Vagina (tissue), 2 donors: Measurements from ENCODE around the gene DMGDH. TPM values are rescaled to one million over a fixed set of nuclear protein-coding genes. Genes with fewer than 3 reads are reported as not detected.

Experiments used
- DNase-seq, 2 donors: peaks; one replicate each; pipeline ENCODE4 v3.0.0-alpha.2; 2017; ENCODE audit errors: extremely low spot score in 2 of 2
- H3K27ac ChIP-seq: fragments of 200-600 bp; sonication (generic); one replicate; pipeline ENCODE4 v1.5.1; 2019
- H3K27me3 ChIP-seq: fragments of 200-600 bp; sonication (generic); one replicate; pipeline ENCODE4 v1.5.1; 2019
- H3K36me3 ChIP-seq, 2 donors: fragments of 200-600 bp; sonication (generic); one replicate each; pipeline ENCODE4 v1.5.1; 2017 to 2019
- H3K4me1 ChIP-seq: fragments of 200-600 bp; sonication (generic); one replicate; pipeline ENCODE4 v1.5.1; 2019
- H3K4me3 ChIP-seq, 2 donors: fragments of 200-600 bp; sonication (generic); 1 replicate in 1 of 2; 2 replicates in 1 of 2; pipeline ENCODE4 v1.5.1; 2016 to 2019
- H3K9me3 ChIP-seq: fragments of 200-600 bp; sonication (generic); one replicate; pipeline ENCODE4 v1.5.1; 2019
- POLR2A ChIP-seq, 2 donors: fragments of 450-650 bp; IDR thresholded peaks; one replicate each; pipeline ENCODE4 v1.6.1; 2017; ENCODE audit warnings: antibody characterized with exemption in 2 of 2, mild to moderate bottlenecking in 2 of 2, moderate library complexity in 2 of 2
- POLR2AphosphoS5 ChIP-seq, 2 donors: sonication (generic); formaldehyde crosslinking; IDR thresholded peaks; one replicate each; pipeline ENCODE4 v1.9.0; 2017; ENCODE audit warnings: antibody characterized with exemption in 2 of 2, mild to moderate bottlenecking in 2 of 2, low read depth in 1 of 2; ENCODE audit not compliant: insufficient read depth in 1 of 2
- intact Hi-C: fragments of 100-400 bp; cut with DNase I; formaldehyde crosslinking; loops from one replicate; pipeline ENCODE4 v1.15.1; 2023
- total RNA-seq: library from RNA; depleted of rRNA; stranded (reverse); fragments of >200 nt; gene quantifications from one replicate; pipeline ENCODE4 v1.2.3, GENCODE V29; 2016
- TF ChIP-seq, protein P1 (sequence below), 3 experiments: fragments of 450-650 bp in 2 of 3; fragments of 200-600 bp in 1 of 3; sonication (generic) in 1 of 3; IDR thresholded peaks; one replicate each; pipeline ENCODE4 v1.5.1; 2017 to 2019; ENCODE audit warnings: antibody characterized with exemption in 3 of 3, mild to moderate bottlenecking in 2 of 3, moderate library complexity in 2 of 3

The DMGDH gene
- total RNA-seq, 1 donor from 2014 or later = 4.2 TPM

GRCh38 chr5:79062436-79062835 lies 7.0 kb downstream of the DMGDH start:
- no peak overlapping the region for H3K4me3 ChIP-seq
- TF ChIP-seq POLR2AphosphoS5 (IDR thresholded peaks at IDR 0.05; ENCODE audit: insufficient read depth in 1 of 2, low read depth in 1 of 2) = no peak
- TF ChIP-seq, protein P1, sequence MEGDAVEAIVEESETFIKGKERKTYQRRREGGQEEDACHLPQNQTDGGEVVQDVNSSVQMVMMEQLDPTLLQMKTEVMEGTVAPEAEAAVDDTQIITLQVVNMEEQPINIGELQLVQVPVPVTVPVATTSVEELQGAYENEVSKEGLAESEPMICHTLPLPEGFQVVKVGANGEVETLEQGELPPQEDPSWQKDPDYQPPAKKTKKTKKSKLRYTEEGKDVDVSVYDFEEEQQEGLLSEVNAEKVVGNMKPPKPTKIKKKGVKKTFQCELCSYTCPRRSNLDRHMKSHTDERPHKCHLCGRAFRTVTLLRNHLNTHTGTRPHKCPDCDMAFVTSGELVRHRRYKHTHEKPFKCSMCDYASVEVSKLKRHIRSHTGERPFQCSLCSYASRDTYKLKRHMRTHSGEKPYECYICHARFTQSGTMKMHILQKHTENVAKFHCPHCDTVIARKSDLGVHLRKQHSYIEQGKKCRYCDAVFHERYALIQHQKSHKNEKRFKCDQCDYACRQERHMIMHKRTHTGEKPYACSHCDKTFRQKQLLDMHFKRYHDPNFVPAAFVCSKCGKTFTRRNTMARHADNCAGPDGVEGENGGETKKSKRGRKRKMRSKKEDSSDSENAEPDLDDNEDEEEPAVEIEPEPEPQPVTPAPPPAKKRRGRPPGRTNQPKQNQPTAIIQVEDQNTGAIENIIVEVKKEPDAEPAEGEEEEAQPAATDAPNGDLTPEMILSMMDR (IDR thresholded peaks at IDR 0.05) = no peak
- TF ChIP-seq POLR2A (IDR thresholded peaks at IDR 0.05) = no peak
- no peak overlapping the region for H3K27ac ChIP-seq
- H3K27me3 ChIP-seq = no peaks in the 10 kb centered on the region
- H3K36me3 ChIP-seq = no peaks in the 10 kb centered on the region
- intact Hi-C loops = no loop called here
- DNase-seq = no peak
- H3K4me1 ChIP-seq = no peaks in the 10 kb centered on the region
- no peaks in the 10 kb centered on the region for H3K9me3 ChIP-seq

DNA sequence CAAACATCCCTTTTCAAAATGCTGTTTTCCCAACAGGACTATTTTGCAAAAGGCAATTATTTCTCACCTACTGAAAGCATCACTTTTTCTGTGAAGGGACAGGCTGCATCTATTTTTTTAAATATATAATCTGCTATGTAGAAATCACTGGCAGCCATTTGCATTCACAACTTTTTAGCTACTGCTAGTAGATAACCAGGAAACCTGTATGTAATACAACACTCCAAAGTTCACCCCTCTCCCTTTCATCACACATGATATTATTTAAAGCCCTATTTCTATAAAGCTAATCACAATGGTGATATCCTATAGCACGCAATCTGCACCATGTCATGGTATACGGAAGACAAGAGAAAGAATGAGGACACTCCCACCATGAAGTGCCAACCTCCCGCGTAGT lies 9.8 kb downstream of the DMGDH start:
- H3K36me3 ChIP-seq = no peaks in the 10 kb centered on the region
- no peaks in the 10 kb centered on the region for H3K27me3 ChIP-seq
- no peak overlapping the region for H3K4me3 ChIP-seq
- intact Hi-C loops = no loop called here
- DNase-seq = no peak
- no peak overlapping the region for H3K27ac ChIP-seq
- H3K9me3 ChIP-seq = no peaks in the 10 kb centered on the region
- H3K4me1 ChIP-seq = no peaks in the 10 kb centered on the region
- no peak for TF ChIP-seq POLR2AphosphoS5 (IDR thresholded peaks at IDR 0.05; ENCODE audit: insufficient read depth in 1 of 2, low read depth in 1 of 2)
- TF ChIP-seq POLR2A (IDR thresholded peaks at IDR 0.05) = no peak
- TF ChIP-seq, protein P1 (IDR thresholded peaks at IDR 0.05) = no peak

DNA sequence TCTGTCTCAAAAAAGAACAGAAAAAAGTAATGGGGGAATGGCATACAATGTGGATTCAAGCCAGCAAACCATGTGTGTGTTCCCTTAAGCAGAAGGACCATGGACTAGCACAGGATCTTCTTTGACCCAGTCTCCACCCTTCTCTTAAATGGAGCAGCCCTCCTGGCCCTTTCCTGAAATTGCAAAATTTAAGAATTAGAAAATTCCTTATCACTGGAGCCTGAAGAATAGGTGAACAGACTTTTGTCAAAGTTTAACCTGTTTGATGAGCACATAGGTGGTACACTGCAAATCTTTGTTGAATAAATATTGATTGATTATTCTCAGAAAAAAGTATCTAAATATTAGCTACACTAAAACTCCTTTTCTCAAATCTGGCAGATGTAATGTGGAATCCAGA lies 12.6 kb downstream of the DMGDH start:
- intact Hi-C loops = no loop called here
- no peak for DNase-seq
- Histone ChIP-seq H3K27ac (no peak overlapping the region), H3K4me1 (no peaks in the 10 kb centered on the region), H3K4me3 (no peak overlapping the region), H3K36me3 (no peaks in the 10 kb centered on the region), H3K9me3 (no peaks in the 10 kb centered on the region), H3K27me3 (no peaks in the 10 kb centered on the region)
- TF ChIP-seq POLR2A (IDR thresholded peaks at IDR 0.05) = no peak
- TF ChIP-seq, protein P1 (IDR thresholded peaks at IDR 0.05) = no peak
- no peak for TF ChIP-seq POLR2AphosphoS5 (IDR thresholded peaks at IDR 0.05; ENCODE audit: insufficient read depth in 1 of 2, low read depth in 1 of 2)

- Histone ChIP-seq H3K27me3 (no peaks in the 10 kb centered on the region), H3K36me3 (no peaks in the 10 kb centered on the region), H3K9me3 (no peaks in the 10 kb centered on the region), H3K4me1 (no peaks in the 10 kb centered on the region), H3K27ac (no peak overlapping the region), H3K4me3 (no peak overlapping the region)
- DNase-seq = no peak
- intact Hi-C loops = no loop called here
- TF ChIP-seq POLR2AphosphoS5 (IDR thresholded peaks at IDR 0.05; ENCODE audit: insufficient read depth in 1 of 2, low read depth in 1 of 2) (no peak), POLR2A (IDR thresholded peaks at IDR 0.05) (no peak)
- TF ChIP-seq, protein P1 (IDR thresholded peaks at IDR 0.05) = no peak
Measured at GRCh38 chr5:79055017-79055416, 14.5 kb downstream of the DMGDH start.

GRCh38 chr5:79053321-79053720 lies 16.2 kb downstream of the DMGDH start:
- intact Hi-C loops = no loop called here
- H3K27me3 ChIP-seq = no peaks in the 10 kb centered on the region
- DNase-seq = no peak
- no peaks in the 10 kb centered on the region for H3K4me1 ChIP-seq
- TF ChIP-seq, protein P1 (IDR thresholded peaks at IDR 0.05) = no peak
- TF ChIP-seq POLR2AphosphoS5 (IDR thresholded peaks at IDR 0.05; ENCODE audit: insufficient read depth in 1 of 2, low read depth in 1 of 2) = no peak
- no peak for TF ChIP-seq POLR2A (IDR thresholded peaks at IDR 0.05)
- H3K36me3 ChIP-seq = no peaks in the 10 kb centered on the region
- no peak overlapping the region for H3K4me3 ChIP-seq
- no peak overlapping the region for H3K27ac ChIP-seq
- no peaks in the 10 kb centered on the region for H3K9me3 ChIP-seq
